GM20000 (cell line): ENCODE measurements around the gene IFI27L2.

Source experiments
- DNase-seq: peaks from one replicate; pipeline ENCODE4 v3.0.0; 2012; ENCODE audit warnings: low spot score
- TF ChIP-seq, protein P1 (sequence below): IDR thresholded peaks from 2 replicates; pipeline ENCODE4 v1.5.1; 2012; ENCODE audit warnings: mild to moderate bottlenecking, control low read depth; ENCODE audit errors: extremely low read depth, missing control alignments

Gene IFI27L2

GRCh38 chr14:94102768-94103482 lies 26.5 kb downstream of the IFI27L2 start:
- DNase-seq = no peak
- TF ChIP-seq, protein P1, sequence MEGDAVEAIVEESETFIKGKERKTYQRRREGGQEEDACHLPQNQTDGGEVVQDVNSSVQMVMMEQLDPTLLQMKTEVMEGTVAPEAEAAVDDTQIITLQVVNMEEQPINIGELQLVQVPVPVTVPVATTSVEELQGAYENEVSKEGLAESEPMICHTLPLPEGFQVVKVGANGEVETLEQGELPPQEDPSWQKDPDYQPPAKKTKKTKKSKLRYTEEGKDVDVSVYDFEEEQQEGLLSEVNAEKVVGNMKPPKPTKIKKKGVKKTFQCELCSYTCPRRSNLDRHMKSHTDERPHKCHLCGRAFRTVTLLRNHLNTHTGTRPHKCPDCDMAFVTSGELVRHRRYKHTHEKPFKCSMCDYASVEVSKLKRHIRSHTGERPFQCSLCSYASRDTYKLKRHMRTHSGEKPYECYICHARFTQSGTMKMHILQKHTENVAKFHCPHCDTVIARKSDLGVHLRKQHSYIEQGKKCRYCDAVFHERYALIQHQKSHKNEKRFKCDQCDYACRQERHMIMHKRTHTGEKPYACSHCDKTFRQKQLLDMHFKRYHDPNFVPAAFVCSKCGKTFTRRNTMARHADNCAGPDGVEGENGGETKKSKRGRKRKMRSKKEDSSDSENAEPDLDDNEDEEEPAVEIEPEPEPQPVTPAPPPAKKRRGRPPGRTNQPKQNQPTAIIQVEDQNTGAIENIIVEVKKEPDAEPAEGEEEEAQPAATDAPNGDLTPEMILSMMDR = no peak

GRCh38 chr14:94101748-94102147 lies 27.7 kb downstream of the IFI27L2 start:
- DNase-seq = no peak
- TF ChIP-seq, protein P1 = no peak

DNA sequence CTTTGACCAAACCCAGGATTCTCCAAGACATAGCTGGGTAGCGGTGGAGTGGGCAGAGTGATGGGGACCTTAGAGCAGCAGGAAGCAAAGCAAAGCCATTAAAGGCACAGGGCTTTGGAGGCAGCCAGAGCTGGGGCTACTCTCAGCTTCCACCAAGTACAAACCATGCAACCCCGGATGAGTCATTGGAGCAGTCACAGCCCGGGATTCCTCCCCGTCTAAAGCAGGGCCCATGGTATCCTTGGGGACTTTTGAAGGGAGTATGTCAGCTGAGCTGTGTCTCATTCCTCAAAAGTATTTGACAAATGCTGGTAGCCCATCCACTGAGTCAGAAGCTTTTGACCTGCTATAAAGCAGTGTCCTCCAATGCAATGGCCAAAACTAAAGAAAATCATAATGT lies 28.6 kb downstream of the IFI27L2 start:
- TF ChIP-seq, protein P1 = no peak
- no peak for DNase-seq

- no peak for DNase-seq
- TF ChIP-seq, protein P1 = no peak
Observed at GRCh38 chr14:94099006-94099405, 30.4 kb downstream of the IFI27L2 start.

- DNase-seq = no peak
- TF ChIP-seq, protein P1 = no peak
Observed at GRCh38 chr14:94098326-94098992, 30.9 kb downstream of the IFI27L2 start.

- no peak for DNase-seq
- TF ChIP-seq, protein P1 = no peak
Observed at GRCh38 chr14:94097091-94097490, 32.3 kb downstream of the IFI27L2 start.

DNA sequence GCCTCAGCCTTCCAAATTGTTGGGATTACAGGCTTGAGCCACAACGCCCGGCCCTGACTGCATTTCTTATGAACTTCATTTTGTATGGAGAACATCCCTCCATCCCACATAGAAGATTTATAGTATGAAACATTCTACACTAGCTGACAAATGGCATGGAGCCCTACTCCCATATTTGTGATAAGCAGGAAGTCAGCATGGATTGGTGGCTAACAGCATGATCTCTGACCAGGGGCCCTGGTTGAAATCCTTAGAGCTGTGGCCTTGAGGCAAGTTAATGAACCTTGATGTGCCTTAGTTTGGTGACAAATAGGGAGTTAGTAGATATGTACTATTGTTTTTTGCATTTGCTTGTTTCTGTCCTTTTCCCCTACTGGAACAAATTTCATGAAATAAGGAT lies 36.0 kb downstream of the IFI27L2 start:
- no peak for DNase-seq
- TF ChIP-seq, protein P1 = no peak
